Esophagus muscularis mucosa (tissue), 4 donors: ENCODE results near the gene S100B. TPM values are rescaled to one million over a fixed set of nuclear protein-coding genes. Genes with fewer than 3 reads are reported as not detected.

Source experiments
- DNase-seq: peaks from one replicate; pipeline ENCODE4 v3.0.0-alpha.2; 2017; ENCODE audit errors: extremely low spot score
- H3K27ac ChIP-seq, 4 donors: fragments of 200-600 bp; sonication (generic); replicated peaks in 1 of 4; 1 replicate in 3 of 4; 2 replicates in 1 of 4; pipeline ENCODE4 v1.5.1; 2016 to 2019; ENCODE audit warnings: mild to moderate bottlenecking in 1 of 4
- H3K27me3 ChIP-seq, 4 donors: fragments of 200-600 bp; sonication (generic); one replicate each; pipeline versions ENCODE4 v1.5.1 to v1.6.0; 2016 to 2019
- H3K36me3 ChIP-seq, 4 donors: fragments of 200-600 bp; sonication (generic); one replicate each; pipeline ENCODE4 v1.5.1; 2016 to 2019
- H3K4me1 ChIP-seq, 4 donors: fragments of 200-600 bp; sonication (generic); one replicate each; pipeline ENCODE4 v1.5.1; 2016 to 2019
- H3K4me3 ChIP-seq, 4 donors: fragments of 200-600 bp; sonication (generic); 1 replicate in 2 of 4; 2 replicates in 2 of 4; pipeline ENCODE4 v1.5.1; 2016 to 2019; ENCODE audit warnings: mild to moderate bottlenecking in 4 of 4, moderate library complexity in 1 of 4
- H3K9me3 ChIP-seq, 4 donors: fragments of 200-600 bp; sonication (generic); 1 replicate in 3 of 4; 2 replicates in 1 of 4; pipeline ENCODE4 v1.5.1; 2016 to 2019
- EP300 ChIP-seq: sonication (generic); formaldehyde crosslinking; IDR thresholded peaks from one replicate; pipeline ENCODE4 v1.6.1; 2017; ENCODE audit warnings: antibody characterized with exemption
- POLR2A ChIP-seq: fragments of 450-650 bp; IDR thresholded peaks from one replicate; pipeline ENCODE4 v1.6.1; 2017; ENCODE audit warnings: antibody characterized with exemption, moderate library complexity, mild to moderate bottlenecking, low read depth
- POLR2AphosphoS5 ChIP-seq, 2 donors: sonication (generic); formaldehyde crosslinking; IDR thresholded peaks; one replicate each; pipeline ENCODE4 v1.6.1; 2017; ENCODE audit warnings: antibody characterized with exemption in 2 of 2
- WGBS: methylation state at CpG from one replicate; pipeline ENCODE4 v1.1.5; 2018; 5-methylcytosine and 5-hydroxymethylcytosine counted together
- intact Hi-C: fragments of 100-400 bp; cut with DNase I; formaldehyde crosslinking; loops from one replicate; pipeline ENCODE4 v1.15.1; 2023
- total RNA-seq, 4 donors: library from RNA; depleted of rRNA; stranded (reverse); fragments of >200 nt; gene quantifications; one replicate each; pipeline versions ENCODE4 v1.1.0 to v1.2.1, GENCODE V29; 2016
- TF ChIP-seq, protein P1 (sequence below), 3 experiments: fragments of 200-600 bp in 2 of 3; fragments of 450-650 bp in 1 of 3; sonication (generic) in 2 of 3; IDR thresholded peaks; one replicate each; pipeline ENCODE4 v1.5.1; 2017 to 2019; ENCODE audit warnings: antibody characterized with exemption in 3 of 3, mild to moderate bottlenecking in 2 of 3, moderate library complexity in 1 of 3

The S100B gene
- total RNA-seq, 4 donors from 2014 or later, result 16.0 to 38.2 (median 30.7) TPM

DNA sequence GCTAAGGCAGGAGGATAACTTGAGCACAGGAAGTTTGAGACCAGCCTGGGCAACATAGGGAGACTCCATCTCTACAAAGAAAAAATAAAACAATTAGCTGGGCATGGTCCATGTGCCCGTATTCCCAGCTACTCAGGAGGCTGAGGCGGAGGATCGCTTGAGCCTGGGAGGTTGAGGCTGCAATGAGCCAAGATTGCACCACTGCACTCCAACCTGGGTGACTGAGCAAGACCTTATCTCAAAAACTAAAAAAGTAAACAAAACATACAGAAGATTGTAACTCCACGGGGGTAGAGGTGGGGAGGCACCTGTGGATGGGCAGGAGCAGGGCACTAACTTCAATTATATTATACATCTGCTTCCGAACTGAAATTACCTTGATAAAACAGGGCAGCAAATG is 4.6 kb downstream of the S100B start:
- Histone ChIP-seq H3K27me3 (no peaks in the 10 kb centered on the region), H3K4me1 (peaks cover 17 to 29% (median 22%) of the 10 kb centered on the region in 4 donors), H3K27ac (no peak overlapping the region), H3K9me3 (no peaks in the 10 kb centered on the region), H3K36me3 (no peaks in the 10 kb centered on the region), H3K4me3 (no peak overlapping the region)
- DNase-seq, result no peak
- intact Hi-C loops, result no loop called here
- TF ChIP-seq, protein P1, sequence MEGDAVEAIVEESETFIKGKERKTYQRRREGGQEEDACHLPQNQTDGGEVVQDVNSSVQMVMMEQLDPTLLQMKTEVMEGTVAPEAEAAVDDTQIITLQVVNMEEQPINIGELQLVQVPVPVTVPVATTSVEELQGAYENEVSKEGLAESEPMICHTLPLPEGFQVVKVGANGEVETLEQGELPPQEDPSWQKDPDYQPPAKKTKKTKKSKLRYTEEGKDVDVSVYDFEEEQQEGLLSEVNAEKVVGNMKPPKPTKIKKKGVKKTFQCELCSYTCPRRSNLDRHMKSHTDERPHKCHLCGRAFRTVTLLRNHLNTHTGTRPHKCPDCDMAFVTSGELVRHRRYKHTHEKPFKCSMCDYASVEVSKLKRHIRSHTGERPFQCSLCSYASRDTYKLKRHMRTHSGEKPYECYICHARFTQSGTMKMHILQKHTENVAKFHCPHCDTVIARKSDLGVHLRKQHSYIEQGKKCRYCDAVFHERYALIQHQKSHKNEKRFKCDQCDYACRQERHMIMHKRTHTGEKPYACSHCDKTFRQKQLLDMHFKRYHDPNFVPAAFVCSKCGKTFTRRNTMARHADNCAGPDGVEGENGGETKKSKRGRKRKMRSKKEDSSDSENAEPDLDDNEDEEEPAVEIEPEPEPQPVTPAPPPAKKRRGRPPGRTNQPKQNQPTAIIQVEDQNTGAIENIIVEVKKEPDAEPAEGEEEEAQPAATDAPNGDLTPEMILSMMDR (IDR thresholded peaks at IDR 0.05), result no peak
- TF ChIP-seq POLR2AphosphoS5 (IDR thresholded peaks at IDR 0.05) (no peak), EP300 (no peak), POLR2A (no peak)
- WGBS, result 94% methylated on average over 5 of the region's 5 CpGs

DNA sequence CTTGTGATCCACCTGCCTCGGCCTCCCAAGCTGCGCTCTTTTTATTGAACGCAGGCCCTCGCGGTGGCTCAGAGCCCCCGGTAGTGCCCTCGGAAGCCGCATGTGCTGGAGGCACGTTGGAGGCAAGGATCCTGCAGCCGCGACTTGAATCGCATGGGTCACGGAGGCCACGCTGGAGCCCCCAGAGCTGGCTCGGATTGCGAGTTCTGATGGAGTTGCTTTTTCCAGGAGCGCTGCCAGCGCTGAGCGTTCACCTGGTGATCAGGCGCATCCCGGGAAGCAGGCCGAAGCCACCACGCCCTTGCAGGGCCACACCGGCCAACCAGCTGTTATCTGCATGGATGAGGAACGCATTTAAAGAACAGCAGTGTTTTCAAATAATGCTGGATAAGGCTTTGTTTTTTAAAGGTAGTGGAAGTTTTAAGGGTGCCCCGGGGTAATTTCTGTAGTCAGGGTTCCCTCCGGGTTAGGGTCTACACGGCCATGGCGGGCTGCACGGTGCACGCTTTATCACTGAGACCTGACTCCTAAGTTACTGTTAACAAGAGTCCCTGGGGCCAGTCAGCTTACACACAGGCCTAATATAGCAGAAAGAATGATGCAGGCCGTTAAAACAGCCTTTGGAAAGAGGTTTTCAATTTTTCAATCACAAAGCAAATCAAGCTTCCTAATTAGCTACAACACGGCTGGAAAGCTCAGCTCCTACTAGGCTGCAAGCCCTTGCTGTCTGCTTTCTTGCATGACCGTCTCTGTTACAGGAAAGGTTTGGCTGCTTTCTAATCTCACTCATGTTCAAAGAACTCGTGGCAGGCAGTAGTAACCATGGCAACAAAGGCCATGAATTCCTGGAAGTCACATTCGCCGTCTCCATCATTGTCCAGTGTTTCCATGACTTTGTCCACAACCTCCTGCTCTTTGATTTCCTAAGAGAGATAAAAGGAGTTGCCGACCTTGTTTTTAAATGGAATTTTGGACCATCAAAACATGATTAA is 6.0 kb downstream of the S100B start:
- WGBS, result 65% methylated on average over 35 of the region's 38 CpGs
- peak; percentile 58 to 65 for TF ChIP-seq POLR2AphosphoS5 (IDR thresholded peaks at IDR 0.05)
- no peak for TF ChIP-seq POLR2A
- Histone ChIP-seq H3K36me3 (no peaks in the 10 kb centered on the region), H3K4me1 (peaks cover 17 to 24% (median 22%) of the 10 kb centered on the region in 4 donors), H3K9me3 (peaks cover 0 to 6% (median 3%) of the 10 kb centered on the region in 4 donors), H3K27ac (peak overlapping the region in 3 of 4 donors; percentile 50 to 62 (median 60)), H3K27me3 (no peaks in the 10 kb centered on the region), H3K4me3 (no peak overlapping the region)
- intact Hi-C loops, result no loop called here
- DNase-seq, result no peak

DNA sequence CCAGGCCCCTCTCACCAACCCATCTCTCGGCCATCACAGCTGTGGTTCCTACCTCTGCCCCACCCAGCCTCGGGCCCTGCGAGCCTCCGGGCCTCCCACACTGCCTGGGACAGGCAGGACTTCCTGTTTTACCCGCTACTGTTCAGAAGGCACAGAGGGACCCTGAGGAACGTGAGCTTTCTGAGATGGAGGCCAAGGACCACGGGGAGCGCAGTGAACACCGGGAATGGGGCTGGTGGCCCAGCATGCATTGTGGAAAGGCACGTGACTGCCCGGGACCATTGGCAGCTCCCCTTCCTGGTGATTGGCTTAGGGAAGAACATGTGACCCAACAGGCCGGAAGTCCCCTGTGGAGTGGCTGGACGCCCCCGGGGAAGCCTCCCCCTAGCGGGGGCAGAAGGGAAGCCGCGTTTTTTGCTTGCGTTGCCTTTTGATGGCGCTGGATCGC is 7.0 kb downstream of the S100B start:
- H3K27ac ChIP-seq, result no peak overlapping the region
- TF ChIP-seq EP300 (no peak), POLR2AphosphoS5 (IDR thresholded peaks at IDR 0.05) (no peak), POLR2A (no peak)
- TF ChIP-seq, protein P1 (IDR thresholded peaks at IDR 0.05), result no peak
- no peaks in the 10 kb centered on the region for H3K27me3 ChIP-seq
- H3K9me3 ChIP-seq, result peaks cover 0 to 6% (median 3%) of the 10 kb centered on the region in 4 donors
- DNase-seq, result no peak
- intact Hi-C loops, result no loop called here
- 93% methylated on average over 17 of the region's 20 CpGs for WGBS
- H3K36me3 ChIP-seq, result no peaks in the 10 kb centered on the region
- H3K4me1 ChIP-seq, result peaks cover 17 to 24% (median 22%) of the 10 kb centered on the region in 4 donors
- H3K4me3 ChIP-seq, result no peak overlapping the region

DNA sequence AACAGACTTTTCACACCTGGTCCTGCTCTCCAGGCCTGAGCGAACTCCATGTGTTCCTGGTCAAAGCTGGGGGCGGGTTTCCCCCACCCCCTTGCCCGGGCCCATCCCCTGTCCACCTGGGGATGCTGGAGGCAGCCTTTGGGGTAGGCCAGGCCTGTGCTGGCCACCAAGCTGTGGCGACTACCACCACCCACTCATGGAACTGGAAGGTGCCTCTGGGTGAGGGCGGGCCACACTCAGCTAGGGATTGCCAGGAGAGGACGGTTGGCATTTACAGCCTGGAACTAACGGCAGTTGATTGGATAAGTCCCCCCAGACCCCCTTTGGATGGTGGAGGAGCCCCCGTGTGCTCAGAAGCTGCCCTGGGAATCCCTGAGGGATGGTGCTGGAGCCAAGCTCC is 7.9 kb downstream of the S100B start:
- intact Hi-C loops, result no loop called here
- WGBS, result 93% methylated on average over 7 of the region's 8 CpGs
- Histone ChIP-seq H3K4me3 (no peak overlapping the region), H3K36me3 (no peaks in the 10 kb centered on the region), H3K27me3 (no peaks in the 10 kb centered on the region), H3K27ac (no peak overlapping the region), H3K9me3 (peaks cover 0 to 6% (median 3%) of the 10 kb centered on the region in 4 donors), H3K4me1 (peaks cover 17 to 24% (median 22%) of the 10 kb centered on the region in 4 donors)
- no peak for DNase-seq
- TF ChIP-seq, protein P1 (IDR thresholded peaks at IDR 0.05), result no peak
- TF ChIP-seq POLR2A, result no peak
- no peak for TF ChIP-seq EP300
- TF ChIP-seq POLR2AphosphoS5 (IDR thresholded peaks at IDR 0.05), result no peak

DNA sequence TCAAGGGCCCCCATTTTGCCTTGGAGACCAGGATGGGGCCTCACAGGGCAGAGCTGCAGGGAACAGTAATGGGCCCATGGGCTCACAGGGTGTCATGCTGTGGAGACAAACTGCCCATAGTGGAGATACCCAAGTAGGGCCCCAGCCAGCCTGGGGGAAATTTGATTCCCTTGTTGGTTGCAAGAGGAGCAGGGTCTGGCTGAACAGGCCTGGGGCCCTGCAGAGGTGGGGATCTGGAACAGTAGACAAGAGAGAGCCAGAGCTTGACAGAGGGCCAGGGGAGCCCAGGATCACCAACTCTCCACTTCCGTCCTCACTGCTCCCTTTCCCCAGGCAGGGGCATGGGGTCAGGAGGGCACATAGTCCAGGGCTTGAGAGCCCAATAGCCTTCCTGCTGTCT is 8.7 kb downstream of the S100B start:
- H3K27ac ChIP-seq, result no peak overlapping the region
- no peak for DNase-seq
- peaks cover 0 to 6% (median 3%) of the 10 kb centered on the region in 4 donors for H3K9me3 ChIP-seq
- intact Hi-C loops, result no loop called here
- H3K27me3 ChIP-seq, result no peaks in the 10 kb centered on the region
- no peak overlapping the region for H3K4me3 ChIP-seq
- TF ChIP-seq POLR2A, result no peak
- TF ChIP-seq EP300, result no peak
- TF ChIP-seq POLR2AphosphoS5 (IDR thresholded peaks at IDR 0.05), result no peak
- TF ChIP-seq, protein P1 (IDR thresholded peaks at IDR 0.05), result no peak
- WGBS, result 100% methylated on average over 1 of the region's 1 CpG
- no peaks in the 10 kb centered on the region for H3K36me3 ChIP-seq
- peaks cover 17 to 24% (median 22%) of the 10 kb centered on the region in 4 donors for H3K4me1 ChIP-seq
